ENCODE results near the gene LAMP1. TPM values are rescaled to one million over a fixed set of nuclear protein-coding genes. Genes with fewer than 3 reads are reported as not detected.
"Not testable (repeated sequence)": the region's sequence is repeated elsewhere in the genome, so short reads cannot be mapped to it uniquely, and the experiment has no call there.

Gene LAMP1
- total RNA-seq, 2 experiments from 2014 or later, result 81.1 TPM

- no peak for DNase-seq
- ChIA-PET CTCF (no interaction called here), POLR2A (no interaction called here)
- no peak overlapping the region for H3K4me3 Mint-ChIP-seq
- no peak for ATAC-seq
- no peak overlapping the region for H3K27ac Mint-ChIP-seq
- no peaks in the 10 kb centered on the region for H3K27me3 Mint-ChIP-seq (ENCODE audit: low read depth)
- H3K9me3 Mint-ChIP-seq (ENCODE audit: insufficient read depth), result no peaks in the 10 kb centered on the region
- no peaks in the 10 kb centered on the region for H3K36me3 Mint-ChIP-seq (ENCODE audit: low read depth)
- H3K4me1 Mint-ChIP-seq (ENCODE audit: low read depth), result no peaks in the 10 kb centered on the region
Measured at GRCh38 chr13:113337556-113337955, 40.5 kb downstream of the LAMP1 start.

GRCh38 chr13:113337976-113338375, 40.9 kb downstream of the LAMP1 start:
- no peaks in the 10 kb centered on the region for H3K9me3 Mint-ChIP-seq (ENCODE audit: insufficient read depth)
- no peaks in the 10 kb centered on the region for H3K4me1 Mint-ChIP-seq (ENCODE audit: low read depth)
- POLR2A ChIA-PET, result no interaction called here
- no peak for DNase-seq
- ATAC-seq, result no peak
- no peak overlapping the region for H3K27ac Mint-ChIP-seq
- no peaks in the 10 kb centered on the region for H3K36me3 Mint-ChIP-seq (ENCODE audit: low read depth)
- H3K27me3 Mint-ChIP-seq (ENCODE audit: low read depth), result no peaks in the 10 kb centered on the region
- no peak overlapping the region for H3K4me3 Mint-ChIP-seq
- CTCF ChIA-PET, result no interaction called here

GRCh38 chr13:113338451-113338850, 41.4 kb downstream of the LAMP1 start:
- no peaks in the 10 kb centered on the region for H3K9me3 Mint-ChIP-seq (ENCODE audit: insufficient read depth)
- H3K4me3 Mint-ChIP-seq, result no peak overlapping the region
- H3K36me3 Mint-ChIP-seq (ENCODE audit: low read depth), result no peaks in the 10 kb centered on the region
- H3K27me3 Mint-ChIP-seq (ENCODE audit: low read depth), result no peaks in the 10 kb centered on the region
- H3K4me1 Mint-ChIP-seq (ENCODE audit: low read depth), result no peaks in the 10 kb centered on the region
- ChIA-PET CTCF (no interaction called here), POLR2A (no interaction called here)
- no peak overlapping the region for H3K27ac Mint-ChIP-seq
- ATAC-seq (no peak), DNase-seq (no peak)

- Mint-ChIP-seq H3K4me3 (no peak overlapping the region), H3K4me1 (ENCODE audit: low read depth) (no peaks in the 10 kb centered on the region), H3K36me3 (ENCODE audit: low read depth) (peaks cover 3% of the 10 kb centered on the region), H3K27me3 (ENCODE audit: low read depth) (no peaks in the 10 kb centered on the region), H3K27ac (no peak overlapping the region), H3K9me3 (ENCODE audit: insufficient read depth) (peaks cover 11% of the 10 kb centered on the region)
- ATAC-seq (no peak), DNase-seq (no peak)
- CTCF ChIA-PET, result no interaction called here
- POLR2A ChIA-PET, result interaction anchor here (0.5 kb wide), 1 partner anchor 20 kb away, joined by 3 read pairs; no protein-coding TSS in a partner anchor
Measured at GRCh38 chr13:113342820-113343691, 46.0 kb downstream of the LAMP1 start.

- H3K36me3 Mint-ChIP-seq (ENCODE audit: low read depth), result peaks cover 3% of the 10 kb centered on the region
- no peaks in the 10 kb centered on the region for H3K4me1 Mint-ChIP-seq (ENCODE audit: low read depth)
- H3K27me3 Mint-ChIP-seq (ENCODE audit: low read depth), result no peaks in the 10 kb centered on the region
- no peak overlapping the region for H3K27ac Mint-ChIP-seq
- no peak for ATAC-seq
- peaks cover 11% of the 10 kb centered on the region for H3K9me3 Mint-ChIP-seq (ENCODE audit: insufficient read depth)
- ChIA-PET POLR2A (interaction anchor here (0.5 kb wide), 1 partner anchor 21 kb away, joined by 3 read pairs; no protein-coding TSS in a partner anchor), CTCF (no interaction called here)
- DNase-seq, result no peak
- no peak overlapping the region for H3K4me3 Mint-ChIP-seq
Measured at GRCh38 chr13:113343692-113343968, 46.6 kb downstream of the LAMP1 start.

GRCh38 chr13:113345486-113345885, 48.4 kb downstream of the LAMP1 start:
- POLR2A ChIA-PET, result no interaction called here
- H3K4me1 Mint-ChIP-seq (ENCODE audit: low read depth), result no peaks in the 10 kb centered on the region
- H3K4me3 Mint-ChIP-seq, result no peak overlapping the region
- DNase-seq (no peak), ATAC-seq (no peak)
- H3K27me3 Mint-ChIP-seq (ENCODE audit: low read depth), result no peaks in the 10 kb centered on the region
- no peak overlapping the region for H3K27ac Mint-ChIP-seq
- CTCF ChIA-PET, result no interaction called here
- H3K9me3 Mint-ChIP-seq (ENCODE audit: insufficient read depth), result peaks cover 11% of the 10 kb centered on the region
- peaks cover 3% of the 10 kb centered on the region for H3K36me3 Mint-ChIP-seq (ENCODE audit: low read depth)

- CTCF ChIA-PET; H3K27ac Mint-ChIP-seq; H3K36me3 Mint-ChIP-seq (ENCODE audit: low read depth); DNase-seq; H3K27me3 Mint-ChIP-seq (ENCODE audit: low read depth); ATAC-seq; H3K4me3 Mint-ChIP-seq; H3K4me1 Mint-ChIP-seq (ENCODE audit: low read depth): not testable (repeated sequence)
- POLR2A ChIA-PET, result interaction anchor here (0.6 kb wide), 1 partner anchor 237 kb away, joined by 3 read pairs; the partner anchor contains the start of gene TFDP1
- H3K9me3 Mint-ChIP-seq (ENCODE audit: insufficient read depth), result peaks cover 11% of the 10 kb centered on the region
Measured at GRCh38 chr13:113347736-113348225, 50.7 kb downstream of the LAMP1 start.

- CTCF ChIA-PET, result no interaction called here
- DNase-seq (no peak), ATAC-seq (no peak)
- H3K27ac Mint-ChIP-seq, result no peak overlapping the region
- peaks cover 3% of the 10 kb centered on the region for H3K36me3 Mint-ChIP-seq (ENCODE audit: low read depth)
- H3K4me1 Mint-ChIP-seq (ENCODE audit: low read depth), result no peaks in the 10 kb centered on the region
- H3K27me3 Mint-ChIP-seq (ENCODE audit: low read depth), result no peaks in the 10 kb centered on the region
- H3K4me3 Mint-ChIP-seq, result no peak overlapping the region
- peaks cover 11% of the 10 kb centered on the region for H3K9me3 Mint-ChIP-seq (ENCODE audit: insufficient read depth)
- POLR2A ChIA-PET, result no interaction called here
Measured at GRCh38 chr13:113348591-113348990, 51.6 kb downstream of the LAMP1 start.

- Mint-ChIP-seq H3K36me3 (ENCODE audit: low read depth) (peaks cover 3% of the 10 kb centered on the region), H3K4me3 (no peak overlapping the region), H3K4me1 (ENCODE audit: low read depth) (no peaks in the 10 kb centered on the region), H3K27ac (no peak overlapping the region), H3K27me3 (ENCODE audit: low read depth) (no peaks in the 10 kb centered on the region), H3K9me3 (ENCODE audit: insufficient read depth) (peaks cover 11% of the 10 kb centered on the region)
- POLR2A ChIA-PET, result no interaction called here
- CTCF ChIA-PET, result no interaction called here
- DNase-seq (no peak), ATAC-seq (no peak)
Measured at GRCh38 chr13:113349050-113349449, 52.0 kb downstream of the LAMP1 start.

- Mint-ChIP-seq H3K27me3 (ENCODE audit: low read depth) (no peaks in the 10 kb centered on the region), H3K4me1 (ENCODE audit: low read depth) (no peaks in the 10 kb centered on the region), H3K27ac (no peak overlapping the region), H3K4me3 (no peak overlapping the region), H3K9me3 (ENCODE audit: insufficient read depth) (peaks cover 11% of the 10 kb centered on the region), H3K36me3 (ENCODE audit: low read depth) (peaks cover 3% of the 10 kb centered on the region)
- ChIA-PET POLR2A (no interaction called here), CTCF (no interaction called here)
- no peak for ATAC-seq
- DNase-seq, result no peak
Measured at GRCh38 chr13:113349491-113349890, 52.5 kb downstream of the LAMP1 start.

- Mint-ChIP-seq H3K27me3 (ENCODE audit: low read depth) (no peaks in the 10 kb centered on the region), H3K4me1 (ENCODE audit: low read depth) (no peaks in the 10 kb centered on the region), H3K4me3 (no peak overlapping the region), H3K36me3 (ENCODE audit: low read depth) (peaks cover 3% of the 10 kb centered on the region), H3K27ac (no peak overlapping the region), H3K9me3 (ENCODE audit: insufficient read depth) (peaks cover 4% of the 10 kb centered on the region)
- ChIA-PET CTCF (no interaction called here), POLR2A (no interaction called here)
- DNase-seq (no peak), ATAC-seq (no peak)
Measured at GRCh38 chr13:113350065-113350937, 53.3 kb downstream of the LAMP1 start.

GRCh38 chr13:113350938-113351335, 53.9 kb downstream of the LAMP1 start:
- Mint-ChIP-seq H3K9me3 (ENCODE audit: insufficient read depth) (no peaks in the 10 kb centered on the region), H3K36me3 (ENCODE audit: low read depth) (no peaks in the 10 kb centered on the region), H3K27me3 (ENCODE audit: low read depth) (no peaks in the 10 kb centered on the region), H3K4me3 (no peak overlapping the region), H3K27ac (no peak overlapping the region), H3K4me1 (ENCODE audit: low read depth) (no peaks in the 10 kb centered on the region)
- ChIA-PET CTCF (no interaction called here), POLR2A (no interaction called here)
- ATAC-seq, result no peak
- no peak for DNase-seq

All from activated CD8-positive, alpha-beta T cell treated with anti-CD3 and anti-CD28 coated beads, Interleukin-2, amount 10 ng/mL, durations not matched to agents 7 days and 5 days (primary cell).